Spleen (tissue), 7 donors: Measurements from ENCODE around the gene TPM1.

Experiments
- POLR2A ChIP-seq, 3 donors: fragments of 450-650 bp; IDR thresholded peaks; one replicate each; pipeline ENCODE4 v1.5.1; 2017; ENCODE audit warnings: antibody characterized with exemption in 3 of 3, mild to moderate bottlenecking in 1 of 3
- POLR2AphosphoS5 ChIP-seq, 3 donors: sonication (generic); formaldehyde crosslinking; IDR thresholded peaks; one replicate each; pipeline ENCODE4 v1.5.1; 2017; ENCODE audit warnings: antibody characterized with exemption in 3 of 3
- TF ChIP-seq, protein P1 (sequence below), 11 experiments: fragments of 200-600 bp in 7 of 11; fragments of 450-650 bp in 4 of 11; sonication (generic) in 4 of 11; IDR thresholded peaks in 8 of 11; conservative IDR thresholded peaks in 3 of 11; 1 replicate in 7 of 11; 2 replicates in 4 of 11; pipeline versions ENCODE4 v1.4.0 to v1.8.0; 2016 to 2021; ENCODE audit warnings: antibody characterized with exemption in 11 of 11, inconsistent platforms in 4 of 11, mild to moderate bottlenecking in 1 of 11
- donor health status: DM: no; HTN: no; CAD: no; lungs with moderate emphysema.
- donor health status: DM: no; HTN: no; CAD: no.
- donor health status: DM: no; HTN: no; CAD: no.

DNA sequence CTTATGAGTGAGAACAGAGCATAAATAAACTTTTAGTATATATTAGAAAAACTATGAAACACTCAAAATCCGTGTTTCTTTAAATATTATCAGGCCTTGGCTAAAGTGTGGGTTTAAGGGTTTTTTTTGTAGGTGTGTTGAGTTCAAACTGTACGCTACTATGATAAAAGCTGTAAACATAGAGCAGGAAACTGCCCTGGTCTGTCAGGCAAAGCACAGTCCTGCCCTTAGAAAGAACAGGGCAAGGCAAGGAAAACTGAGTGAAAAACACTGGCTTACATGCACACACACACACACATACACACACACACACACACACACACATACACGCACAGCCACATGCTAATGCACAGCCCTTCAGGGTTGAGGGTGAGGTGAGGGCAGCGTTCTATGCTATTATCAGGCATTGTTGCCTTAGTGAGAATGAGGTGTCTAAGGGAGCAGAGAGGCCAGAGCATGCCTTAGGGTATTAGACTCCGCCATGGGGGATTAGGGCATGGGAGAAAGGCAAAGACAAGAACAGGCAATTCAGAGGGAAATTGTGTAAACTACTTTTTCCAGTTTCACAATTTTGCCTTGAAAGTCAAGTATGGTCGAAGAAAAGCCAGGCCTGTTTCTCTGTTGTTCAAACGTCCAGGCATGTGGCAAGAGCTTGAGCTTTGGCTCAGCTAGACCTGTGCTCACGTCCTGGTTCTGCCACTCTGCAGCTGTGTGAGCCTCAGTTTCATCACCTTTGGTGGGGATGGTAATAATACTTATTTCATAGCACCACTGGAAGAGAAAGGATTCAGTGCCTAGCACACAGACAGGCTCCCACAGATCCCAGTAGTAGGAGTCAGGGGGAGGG is 36.3 kb upstream of the TPM1 start:
- TF ChIP-seq, protein P1, sequence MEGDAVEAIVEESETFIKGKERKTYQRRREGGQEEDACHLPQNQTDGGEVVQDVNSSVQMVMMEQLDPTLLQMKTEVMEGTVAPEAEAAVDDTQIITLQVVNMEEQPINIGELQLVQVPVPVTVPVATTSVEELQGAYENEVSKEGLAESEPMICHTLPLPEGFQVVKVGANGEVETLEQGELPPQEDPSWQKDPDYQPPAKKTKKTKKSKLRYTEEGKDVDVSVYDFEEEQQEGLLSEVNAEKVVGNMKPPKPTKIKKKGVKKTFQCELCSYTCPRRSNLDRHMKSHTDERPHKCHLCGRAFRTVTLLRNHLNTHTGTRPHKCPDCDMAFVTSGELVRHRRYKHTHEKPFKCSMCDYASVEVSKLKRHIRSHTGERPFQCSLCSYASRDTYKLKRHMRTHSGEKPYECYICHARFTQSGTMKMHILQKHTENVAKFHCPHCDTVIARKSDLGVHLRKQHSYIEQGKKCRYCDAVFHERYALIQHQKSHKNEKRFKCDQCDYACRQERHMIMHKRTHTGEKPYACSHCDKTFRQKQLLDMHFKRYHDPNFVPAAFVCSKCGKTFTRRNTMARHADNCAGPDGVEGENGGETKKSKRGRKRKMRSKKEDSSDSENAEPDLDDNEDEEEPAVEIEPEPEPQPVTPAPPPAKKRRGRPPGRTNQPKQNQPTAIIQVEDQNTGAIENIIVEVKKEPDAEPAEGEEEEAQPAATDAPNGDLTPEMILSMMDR (IDR thresholded peaks at IDR 0.05 in 8 of 11, conservative IDR thresholded peaks at IDR 0.05 in 3 of 11): no peak
- TF ChIP-seq POLR2A (IDR thresholded peaks at IDR 0.05) (no peak), POLR2AphosphoS5 (IDR thresholded peaks at IDR 0.05) (no peak)
